NB4 (cell line): ENCODE results near the gene GPX3.

Experiments
- DNase-seq: peaks from one replicate; pipeline ENCODE4 v3.0.0; 2010; ENCODE audit warnings: low read depth
- H3K4me3 ChIP-seq: one replicate; pipeline ENCODE4 v1.5.1; 2011; ENCODE audit warnings: mild to moderate bottlenecking, low read depth, low read length, moderate library complexity
- MYC ChIP-seq: IDR thresholded peaks from 2 replicates; pipeline ENCODE4 v1.6.1; 2011; ENCODE audit warnings: low read depth, low read length
- POLR2A ChIP-seq: IDR thresholded peaks from 2 replicates; pipeline ENCODE4 v1.6.1; 2011; ENCODE audit warnings: mild to moderate bottlenecking; ENCODE audit not compliant: insufficient read length; ENCODE audit errors: extremely low read depth
- TF ChIP-seq, protein P1 (sequence below): IDR thresholded peaks from one replicate; pipeline ENCODE4 v1.5.1; 2012; ENCODE audit warnings: low read depth, low read length
- TF ChIP-seq, protein P2 (sequence below): IDR thresholded peaks from 2 replicates; pipeline ENCODE4 v1.6.1; 2011; ENCODE audit warnings: low read depth, low read length

GPX3 gene, protein sequence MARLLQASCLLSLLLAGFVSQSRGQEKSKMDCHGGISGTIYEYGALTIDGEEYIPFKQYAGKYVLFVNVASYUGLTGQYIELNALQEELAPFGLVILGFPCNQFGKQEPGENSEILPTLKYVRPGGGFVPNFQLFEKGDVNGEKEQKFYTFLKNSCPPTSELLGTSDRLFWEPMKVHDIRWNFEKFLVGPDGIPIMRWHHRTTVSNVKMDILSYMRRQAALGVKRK

DNA sequence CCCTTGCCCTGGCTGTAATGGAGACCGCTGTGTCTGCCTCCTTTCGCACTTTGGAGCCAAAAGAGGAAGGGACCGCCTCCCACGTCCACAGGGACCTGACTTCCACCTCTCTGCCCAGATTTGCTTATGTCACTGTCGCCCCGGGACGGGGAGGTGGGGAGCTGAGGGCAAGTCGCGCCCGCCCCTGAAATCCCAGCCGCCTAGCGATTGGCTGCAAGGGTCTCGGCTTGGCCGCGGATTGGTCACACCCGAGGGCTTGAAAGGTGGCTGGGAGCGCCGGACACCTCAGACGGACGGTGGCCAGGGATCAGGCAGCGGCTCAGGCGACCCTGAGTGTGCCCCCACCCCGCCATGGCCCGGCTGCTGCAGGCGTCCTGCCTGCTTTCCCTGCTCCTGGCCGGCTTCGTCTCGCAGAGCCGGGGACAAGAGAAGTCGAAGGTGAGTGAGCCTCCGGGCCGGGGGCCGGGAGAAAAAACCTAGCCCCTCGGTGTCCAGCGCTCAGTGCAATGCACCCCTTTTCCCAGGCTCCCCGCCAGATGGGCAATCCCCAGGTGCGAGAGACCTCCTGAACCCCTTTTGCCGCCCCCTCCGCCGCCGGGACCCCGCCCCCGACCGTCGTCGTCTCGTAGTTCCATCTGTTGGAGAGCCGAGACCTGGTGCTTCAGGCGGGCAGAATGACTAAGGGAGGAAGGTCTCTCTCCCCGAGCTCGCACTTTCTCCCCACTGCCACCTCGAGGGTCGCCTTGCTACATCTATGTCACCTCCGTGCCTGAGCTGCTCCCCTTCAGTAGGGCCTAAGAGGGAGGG lies at the start of gene GPX3:
Gene GPX3, plus strand, starts transcription at position 288 of the 807 bp plus-strand sequence. Its CDS starts 64 bp downstream, at position 352.
- peak; percentile 85 for DNase-seq
- H3K4me3 ChIP-seq = peak within 1 kb of the TSS; percentile 10

DNA sequence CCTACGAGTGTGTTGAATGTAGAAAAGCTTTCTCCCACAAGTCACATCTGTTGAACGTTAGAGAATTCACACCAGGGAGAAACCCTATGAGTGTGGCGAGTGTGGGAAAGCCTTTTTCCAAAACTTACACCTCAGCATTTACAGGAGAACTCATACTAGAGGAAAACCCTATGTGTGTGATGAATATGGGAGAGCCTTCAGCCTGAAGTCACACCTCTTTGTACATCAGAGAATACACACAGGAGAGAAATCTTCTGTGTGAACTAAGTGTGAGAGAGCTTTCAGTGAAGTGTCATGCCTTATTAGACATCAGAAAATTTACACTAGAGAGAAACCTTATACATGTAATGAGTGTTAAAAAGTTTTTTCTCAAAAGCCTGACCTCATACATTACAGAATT lies 41.8 kb upstream of the GPX3 start:
- no peak overlapping the region for H3K4me3 ChIP-seq
- TF ChIP-seq, protein P1, sequence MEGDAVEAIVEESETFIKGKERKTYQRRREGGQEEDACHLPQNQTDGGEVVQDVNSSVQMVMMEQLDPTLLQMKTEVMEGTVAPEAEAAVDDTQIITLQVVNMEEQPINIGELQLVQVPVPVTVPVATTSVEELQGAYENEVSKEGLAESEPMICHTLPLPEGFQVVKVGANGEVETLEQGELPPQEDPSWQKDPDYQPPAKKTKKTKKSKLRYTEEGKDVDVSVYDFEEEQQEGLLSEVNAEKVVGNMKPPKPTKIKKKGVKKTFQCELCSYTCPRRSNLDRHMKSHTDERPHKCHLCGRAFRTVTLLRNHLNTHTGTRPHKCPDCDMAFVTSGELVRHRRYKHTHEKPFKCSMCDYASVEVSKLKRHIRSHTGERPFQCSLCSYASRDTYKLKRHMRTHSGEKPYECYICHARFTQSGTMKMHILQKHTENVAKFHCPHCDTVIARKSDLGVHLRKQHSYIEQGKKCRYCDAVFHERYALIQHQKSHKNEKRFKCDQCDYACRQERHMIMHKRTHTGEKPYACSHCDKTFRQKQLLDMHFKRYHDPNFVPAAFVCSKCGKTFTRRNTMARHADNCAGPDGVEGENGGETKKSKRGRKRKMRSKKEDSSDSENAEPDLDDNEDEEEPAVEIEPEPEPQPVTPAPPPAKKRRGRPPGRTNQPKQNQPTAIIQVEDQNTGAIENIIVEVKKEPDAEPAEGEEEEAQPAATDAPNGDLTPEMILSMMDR = no peak
- no peak for TF ChIP-seq POLR2A
- DNase-seq = no peak

More for the DNA sequence above, at the start of gene GPX3:
- TF ChIP-seq MYC = no peak
- TF ChIP-seq POLR2A = no peak
- TF ChIP-seq, protein P2, sequence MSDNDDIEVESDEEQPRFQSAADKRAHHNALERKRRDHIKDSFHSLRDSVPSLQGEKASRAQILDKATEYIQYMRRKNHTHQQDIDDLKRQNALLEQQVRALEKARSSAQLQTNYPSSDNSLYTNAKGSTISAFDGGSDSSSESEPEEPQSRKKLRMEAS = no peak
- TF ChIP-seq, protein P1 = no peak

DNA sequence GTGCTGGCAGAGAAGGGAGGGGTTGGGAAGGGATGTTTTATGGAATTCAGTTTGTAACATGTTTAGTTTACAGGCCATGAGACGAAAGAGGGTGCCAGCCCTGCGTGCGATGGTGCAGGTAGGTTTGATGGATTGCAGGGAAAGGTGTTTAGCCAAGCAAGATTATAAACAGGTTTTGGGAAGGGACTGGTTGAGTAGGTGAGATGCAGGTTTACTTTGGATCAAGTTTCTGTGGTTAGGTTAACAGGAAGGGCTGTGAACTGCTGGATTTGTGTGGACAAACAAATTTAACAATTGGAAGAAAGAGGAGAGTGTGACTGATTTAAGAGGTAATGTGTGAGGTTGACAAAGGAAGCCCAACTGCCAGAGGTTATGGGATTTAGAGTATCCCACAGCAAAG lies 32.6 kb upstream of the GPX3 start:
- TF ChIP-seq, protein P2 = no peak
- TF ChIP-seq POLR2A (no peak), MYC (no peak)
- TF ChIP-seq, protein P1 = no peak
- H3K4me3 ChIP-seq = no peak overlapping the region
- no peak for DNase-seq

DNA sequence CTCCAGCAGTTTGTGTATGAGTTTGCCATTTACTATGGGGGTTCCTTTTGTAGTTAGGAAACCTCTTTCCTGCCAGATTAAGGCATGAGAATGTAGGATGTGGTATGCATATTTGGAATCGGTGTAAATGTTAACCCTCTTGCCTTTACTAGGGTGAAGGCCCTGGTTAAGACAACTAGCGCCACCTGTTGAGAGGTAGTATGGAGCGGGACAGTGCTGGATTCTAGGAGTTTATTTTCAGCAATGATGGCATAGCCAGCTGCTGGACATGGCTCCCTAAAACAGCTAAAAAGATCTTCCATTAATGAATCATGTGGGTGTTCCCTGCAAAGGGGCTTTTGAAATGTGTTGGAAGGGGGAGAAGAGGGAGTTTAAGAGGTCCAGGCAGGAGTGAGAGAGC lies 30.7 kb upstream of the GPX3 start:
- TF ChIP-seq, protein P2 = no peak
- TF ChIP-seq, protein P1 = peak; percentile 54
- TF ChIP-seq POLR2A = no peak
- H3K4me3 ChIP-seq = no peak overlapping the region
- DNase-seq = peak; percentile 52

DNA sequence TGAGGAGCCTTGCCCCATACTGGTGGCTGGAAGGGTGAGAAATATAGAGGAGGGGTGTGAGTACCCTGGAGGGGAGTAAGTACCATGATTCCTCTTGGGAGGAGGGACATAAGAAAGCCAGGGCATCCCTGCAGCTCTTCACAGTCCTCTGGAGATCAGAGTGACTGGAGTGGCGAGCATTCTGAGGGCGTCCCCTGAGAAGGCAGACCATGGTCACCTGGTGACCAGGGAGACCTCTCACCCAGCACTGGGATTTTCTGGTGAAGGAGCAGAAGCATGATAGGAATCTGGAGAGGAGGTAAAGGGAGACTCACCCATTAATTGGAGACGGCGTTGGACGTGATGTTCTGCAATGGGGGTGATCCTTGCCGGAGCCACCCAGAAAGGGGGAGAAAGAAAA lies 27.7 kb upstream of the GPX3 start:
- DNase-seq = no peak
- no peak overlapping the region for H3K4me3 ChIP-seq
- TF ChIP-seq POLR2A = no peak
- TF ChIP-seq, protein P1 = no peak
